Central memory CD4-positive, alpha-beta T cell (primary cell): Measurements from ENCODE around the gene CLDN4.
"Not testable (repeated sequence)": the region's sequence is repeated elsewhere in the genome, so short reads cannot be mapped to it uniquely, and the experiment has no call there.

Experiments used
- DNase-seq: peaks from one replicate; pipeline ENCODE4 v3.0.0; 2022

CLDN4 gene

GRCh38 chr7:73844131-73844547 lies 13.3 kb downstream of the CLDN4 start:
- DNase-seq: no peak

- no peak for DNase-seq
Observed at GRCh38 chr7:73844848-73845460, 14.2 kb downstream of the CLDN4 start.

- not testable (repeated sequence) for DNase-seq
Observed at GRCh38 chr7:73845701-73846195, 15.0 kb downstream of the CLDN4 start.

GRCh38 chr7:73847941-73848723 lies 17.3 kb downstream of the CLDN4 start:
- no peak for DNase-seq

- no peak for DNase-seq
Observed at GRCh38 chr7:73850781-73851207, 20.0 kb downstream of the CLDN4 start.

GRCh38 chr7:73851410-73852338 lies 20.9 kb downstream of the CLDN4 start:
- DNase-seq: peak; percentile 12

- no peak for DNase-seq
Observed at GRCh38 chr7:73852500-73852899, 21.7 kb downstream of the CLDN4 start.

- DNase-seq: no peak
Observed at GRCh38 chr7:73856941-73857340, 26.1 kb downstream of the CLDN4 start.

- no peak for DNase-seq
Observed at GRCh38 chr7:73858807-73859206, 28.0 kb downstream of the CLDN4 start.

- no peak for DNase-seq
Observed at GRCh38 chr7:73860859-73861258, 30.1 kb downstream of the CLDN4 start, which contains the start of gene TMEM270. TSS of gene TMEM270 (plus strand) at chr7:73861159. CDS start at chr7:73861195, 36 bp downstream.

- no peak for DNase-seq
Observed at GRCh38 chr7:73861305-73861704, 30.5 kb downstream of the CLDN4 start.

- DNase-seq: no peak
Observed at GRCh38 chr7:73864981-73865711, 34.4 kb downstream of the CLDN4 start.

GRCh38 chr7:73865738-73866445 lies 35.1 kb downstream of the CLDN4 start:
- no peak for DNase-seq

- no peak for DNase-seq
Observed at GRCh38 chr7:73866446-73866767, 35.6 kb downstream of the CLDN4 start.

GRCh38 chr7:73869011-73869798 lies 38.4 kb downstream of the CLDN4 start:
- no peak for DNase-seq

GRCh38 chr7:73870041-73870492 lies 39.3 kb downstream of the CLDN4 start:
- DNase-seq: no peak

GRCh38 chr7:73871163-73872011 lies 40.6 kb downstream of the CLDN4 start:
- no peak for DNase-seq

- DNase-seq: no peak
Observed at GRCh38 chr7:73872056-73872908, 41.5 kb downstream of the CLDN4 start.

- no peak for DNase-seq
Observed at GRCh38 chr7:73876361-73876760, 45.6 kb downstream of the CLDN4 start.
